GM15510 (cell line): ENCODE results near the gene APELA.

Source experiments
- POLR2A ChIP-seq: IDR thresholded peaks from 3 replicates; pipeline ENCODE4 v1.6.1; 2011; ENCODE audit warnings: borderline replicate concordance; ENCODE audit not compliant: insufficient read length; ENCODE audit errors: extremely low read depth

Gene APELA

GRCh38 chr4:164876700-164877324 is at the start of gene APELA:
TSS of gene APELA (plus strand) at chr4:164877178. CDS start at chr4:164877332, 154 bp downstream.
- TF ChIP-seq POLR2A, result no peak

- TF ChIP-seq POLR2A, result no peak
Observed at GRCh38 chr4:164828955-164829354, 48.0 kb upstream of the APELA start.

GRCh38 chr4:164846566-164846965 is 30.4 kb upstream of the APELA start:
- no peak for TF ChIP-seq POLR2A

- TF ChIP-seq POLR2A, result no peak
Observed at GRCh38 chr4:164847016-164847415, 30.0 kb upstream of the APELA start.

GRCh38 chr4:164847967-164848649 is 28.9 kb upstream of the APELA start:
- no peak for TF ChIP-seq POLR2A

GRCh38 chr4:164856396-164856795 is 20.6 kb upstream of the APELA start:
- no peak for TF ChIP-seq POLR2A

GRCh38 chr4:164866817-164867490 is 10.0 kb upstream of the APELA start:
- TF ChIP-seq POLR2A, result no peak

- TF ChIP-seq POLR2A, result no peak
Observed at GRCh38 chr4:164871673-164872072, 5.3 kb upstream of the APELA start.

- no peak for TF ChIP-seq POLR2A
Observed at GRCh38 chr4:164872481-164872880, 4.5 kb upstream of the APELA start.

GRCh38 chr4:164874789-164875188 is 2.2 kb upstream of the APELA start:
- no peak for TF ChIP-seq POLR2A

- no peak for TF ChIP-seq POLR2A
Observed at GRCh38 chr4:164880489-164881262, 3.7 kb downstream of the APELA start.

- TF ChIP-seq POLR2A, result no peak
Observed at GRCh38 chr4:164888096-164888715, 11.2 kb downstream of the APELA start.

GRCh38 chr4:164890691-164891090 is 13.7 kb downstream of the APELA start:
- no peak for TF ChIP-seq POLR2A

- no peak for TF ChIP-seq POLR2A
Observed at GRCh38 chr4:164892018-164892417, 15.0 kb downstream of the APELA start.

GRCh38 chr4:164894702-164895101 is 17.7 kb downstream of the APELA start:
- no peak for TF ChIP-seq POLR2A

- no peak for TF ChIP-seq POLR2A
Observed at GRCh38 chr4:164902608-164903007, 25.6 kb downstream of the APELA start.

- TF ChIP-seq POLR2A, result no peak
Observed at GRCh38 chr4:164904336-164904735, 27.4 kb downstream of the APELA start.
